CD14-positive monocyte (primary cell): Measurements from ENCODE around the gene LDB3. TPM values are rescaled to one million over a fixed set of nuclear protein-coding genes. Genes with fewer than 3 reads are reported as not detected.

Experiments
- DNase-seq, 3 donors: peaks; one replicate each; pipeline ENCODE4 v3.0.0-alpha.2; 2011 to 2022
- H2AFZ ChIP-seq: 2 replicates; pipeline ENCODE4 v1.6.0; 2012; ENCODE audit warnings: mild to moderate bottlenecking, low read depth, low read length, inconsistent platforms; ENCODE audit not compliant: insufficient read depth, poor library complexity, severe bottlenecking
- H3K27ac ChIP-seq, 2 donors: 1 replicate in 1 of 2; 2 replicates in 1 of 2; pipeline ENCODE4 v1.5.1; 2012 to 2013; ENCODE audit warnings: low read length in 2 of 2, control low read depth in 1 of 2, inconsistent platforms in 1 of 2, low read depth in 1 of 2, mild to moderate bottlenecking in 1 of 2
- H3K27me3 ChIP-seq, 2 donors: one replicate each; pipeline versions ENCODE4 v1.6.0 to v1.6.1; 2011 to 2013; ENCODE audit warnings: low read length in 2 of 2; ENCODE audit not compliant: control insufficient read depth in 2 of 2, insufficient read depth in 2 of 2
- H3K36me3 ChIP-seq, 2 donors: replicated peaks in 1 of 2; 1 replicate in 1 of 2; 2 replicates in 1 of 2; pipeline versions ENCODE4 v1.5.1 to v1.6.1; 2012 to 2013; ENCODE audit warnings: low read length in 2 of 2, control low read depth in 1 of 2, inconsistent platforms in 1 of 2, mild to moderate bottlenecking in 1 of 2; ENCODE audit not compliant: insufficient read depth in 2 of 2, control insufficient read depth in 1 of 2
- H3K4me1 ChIP-seq, 2 donors: 1 replicate in 1 of 2; 2 replicates in 1 of 2; pipeline versions ENCODE4 v1.5.1 to v1.6.1; 2012 to 2013; ENCODE audit warnings: low read length in 2 of 2, control low read depth in 1 of 2, inconsistent platforms in 1 of 2, mild to moderate bottlenecking in 1 of 2, moderate library complexity in 1 of 2; ENCODE audit not compliant: insufficient read depth in 2 of 2, control insufficient read depth in 1 of 2
- H3K4me2 ChIP-seq: replicated peaks from 2 replicates; pipeline ENCODE3; 2012; ENCODE audit warnings: low read length, moderate library complexity, mild to moderate bottlenecking; ENCODE audit not compliant: poor library complexity, severe bottlenecking; ENCODE audit errors: extremely low read depth
- H3K4me3 ChIP-seq, 3 experiments: fragments of 200-600 bp in 1 of 3; sonication (generic) in 1 of 3; replicated peaks in 1 of 3; 1 replicate in 2 of 3; 2 replicates in 1 of 3; pipeline ENCODE4 v1.5.1; 2011 to 2013; ENCODE audit warnings: low read length in 3 of 3, mild to moderate bottlenecking in 3 of 3, control low read depth in 2 of 3, low read depth in 2 of 3, inconsistent platforms in 1 of 3, moderate library complexity in 1 of 3
- H3K79me2 ChIP-seq: 2 replicates; pipeline ENCODE4 v1.6.0; 2012; ENCODE audit warnings: mild to moderate bottlenecking, control low read depth, inconsistent platforms, low read length, moderate library complexity; ENCODE audit not compliant: insufficient read depth
- H3K9ac ChIP-seq: 2 replicates; pipeline ENCODE4 v1.6.0; 2017; ENCODE audit warnings: low read length, mild to moderate bottlenecking; ENCODE audit not compliant: insufficient read depth, poor library complexity, severe bottlenecking
- H3K9me3 ChIP-seq, 2 donors: replicated peaks in 1 of 2; 1 replicate in 1 of 2; 2 replicates in 1 of 2; pipeline versions ENCODE4 v1.5.1 to v1.6.1; 2012 to 2013; ENCODE audit warnings: low read length in 2 of 2, control low read depth in 1 of 2; ENCODE audit not compliant: control insufficient read depth in 1 of 2, insufficient read depth in 1 of 2
- H4K20me1 ChIP-seq: 2 replicates; pipeline ENCODE4 v1.6.0; 2012; ENCODE audit warnings: mild to moderate bottlenecking, low read length, control low read depth, moderate library complexity; ENCODE audit not compliant: insufficient read depth
- H3K27ac Mint-ChIP-seq, 7 donors: one replicate each; pipeline ENCODE4 v1.8.0; 2020; ENCODE audit warnings: mild to moderate bottlenecking in 7 of 7, mixed read lengths in 7 of 7, moderate library complexity in 6 of 7, inconsistent platforms in 2 of 7
- H3K27me3 Mint-ChIP-seq, 3 donors: one replicate each; pipeline ENCODE4 v1.8.0; 2021 to 2022; ENCODE audit warnings: low read depth in 3 of 3, mild to moderate bottlenecking in 3 of 3, mixed read lengths in 3 of 3, moderate library complexity in 3 of 3, inconsistent platforms in 1 of 3
- H3K36me3 Mint-ChIP-seq, 2 donors: one replicate each; pipeline ENCODE4 v1.8.0; 2020; ENCODE audit warnings: mixed read lengths in 2 of 2, inconsistent platforms in 1 of 2, mild to moderate bottlenecking in 1 of 2
- H3K4me1 Mint-ChIP-seq: one replicate; pipeline ENCODE4 v1.8.0; 2020; ENCODE audit warnings: mild to moderate bottlenecking, mixed read lengths
- H3K4me3 Mint-ChIP-seq, 2 donors: one replicate each; pipeline ENCODE4 v1.8.0; 2020; ENCODE audit warnings: mild to moderate bottlenecking in 2 of 2, mixed read lengths in 2 of 2, moderate library complexity in 1 of 2
- H3K9me3 Mint-ChIP-seq, 7 donors: one replicate each; pipeline ENCODE4 v1.8.0; 2020 to 2022; ENCODE audit warnings: mixed read lengths in 7 of 7, mild to moderate bottlenecking in 6 of 7, moderate library complexity in 6 of 7, inconsistent platforms in 2 of 7
- CTCF ChIP-seq: fragments of 200-600 bp; IDR thresholded peaks from one replicate; pipeline ENCODE4 v1.8.0; 2022; ENCODE audit warnings: antibody characterized with exemption, mild to moderate bottlenecking
- WGBS: methylation state at CpG from one replicate; pipeline ENCODE4 v1.1.5; 2013; ENCODE audit warnings: missing lambda C conversion rate; ENCODE audit not compliant: insufficient coverage; 5-methylcytosine and 5-hydroxymethylcytosine counted together
- intact Hi-C, 2 donors: fragments of 100-400 bp; cut with micrococcal nuclease; formaldehyde crosslinking; loops; one replicate each; pipeline versions ENCODE4 v1.15.0 to v1.15.1; 2023
- polyA plus RNA-seq, 3 donors: library from polyadenylated mRNA; depleted of rRNA in 1 of 3; unstranded in 2 of 3; stranded (reverse) in 1 of 3; fragments of 300-500 nt in 2 of 3; fragments of >200 nt in 1 of 3; fragmentation: Illumina TruSeq in 2 of 3; gene quantifications; 1 replicate in 2 of 3; 2 replicates in 1 of 3; pipeline ENCODE4 v1.2.3, GENCODE V29; 2012 to 2021

The LDB3 gene
- polyA plus RNA-seq, 3 donors: not detected

GRCh38 chr10:86682675-86683074, 14.4 kb downstream of the LDB3 start:
- H3K36me3 Mint-ChIP-seq: no peaks in the 10 kb centered on the region
- no peaks in the 10 kb centered on the region for H3K27me3 ChIP-seq
- 94% methylated on average over 2 of the region's 2 CpGs for WGBS
- no peaks in the 10 kb centered on the region for H3K4me1 ChIP-seq
- no peak for DNase-seq
- no peak overlapping the region for H3K4me3 ChIP-seq
- no peak overlapping the region for H3K9ac ChIP-seq
- H3K4me2 ChIP-seq: no peak overlapping the region
- H4K20me1 ChIP-seq: no peaks in the 10 kb centered on the region
- H3K27ac Mint-ChIP-seq: no peak overlapping the region
- H3K36me3 ChIP-seq: no peaks in the 10 kb centered on the region
- H3K4me1 Mint-ChIP-seq: peaks cover 4% of the 10 kb centered on the region
- H2AFZ ChIP-seq: no peak overlapping the region
- H3K79me2 ChIP-seq: no peaks in the 10 kb centered on the region
- peaks cover 0 to 3% (median 0%) of the 10 kb centered on the region in 7 donors for H3K9me3 Mint-ChIP-seq
- H3K27me3 Mint-ChIP-seq: peaks cover 2 to 7% (median 5%) of the 10 kb centered on the region in 3 donors
- no peak overlapping the region for H3K27ac ChIP-seq
- H3K4me3 Mint-ChIP-seq: no peak overlapping the region
- no peaks in the 10 kb centered on the region for H3K9me3 ChIP-seq
- TF ChIP-seq CTCF: no peak
- intact Hi-C loops: no loop called here

- H3K4me1 Mint-ChIP-seq: peaks cover 7% of the 10 kb centered on the region
- Histone ChIP-seq H3K9ac (no peak overlapping the region), H3K79me2 (no peaks in the 10 kb centered on the region), H3K9me3 (no peaks in the 10 kb centered on the region), H4K20me1 (no peaks in the 10 kb centered on the region), H3K4me1 (peaks cover 0 to 2% of the 10 kb centered on the region in 2 donors), H3K27ac (no peak overlapping the region), H3K4me3 (no peak overlapping the region), H2AFZ (no peak overlapping the region), H3K4me2 (no peak overlapping the region), H3K27me3 (no peaks in the 10 kb centered on the region), H3K36me3 (no peaks in the 10 kb centered on the region)
- no peak overlapping the region for H3K27ac Mint-ChIP-seq
- DNase-seq: no peak
- no peaks in the 10 kb centered on the region for H3K36me3 Mint-ChIP-seq
- TF ChIP-seq CTCF: no peak
- no peaks in the 10 kb centered on the region for H3K9me3 Mint-ChIP-seq
- intact Hi-C loops: no loop called here
- no peak overlapping the region for H3K4me3 Mint-ChIP-seq
- WGBS: 67% methylated on average over 4 of the region's 9 CpGs
- H3K27me3 Mint-ChIP-seq: peaks cover 2 to 12% (median 7%) of the 10 kb centered on the region in 3 donors
Measured at GRCh38 chr10:86684331-86685097, 16.2 kb downstream of the LDB3 start.
